Right atrium auricular region (tissue), 2 donors: ENCODE data around the gene GPC1. TPM values are rescaled to one million over a fixed set of nuclear protein-coding genes. Genes with fewer than 3 reads are reported as not detected.

ENCODE experiments used
- DNase-seq: peaks from one replicate; pipeline ENCODE4 v3.0.0-alpha.2; 2019; ENCODE audit warnings: low spot score
- H3K27ac ChIP-seq, 2 donors: fragments of 200-600 bp; sonication (generic); 1 replicate in 1 of 2; 2 replicates in 1 of 2; pipeline ENCODE4 v1.5.1; 2016 to 2019
- H3K27me3 ChIP-seq, 2 donors: fragments of 200-600 bp; sonication (generic); one replicate each; pipeline versions ENCODE4 v1.5.1 to v1.6.0; 2017 to 2019
- H3K36me3 ChIP-seq: fragments of 200-600 bp; sonication (generic); one replicate; pipeline ENCODE4 v1.5.1; 2016
- H3K4me1 ChIP-seq, 2 donors: fragments of 200-600 bp; sonication (generic); one replicate each; pipeline versions ENCODE4 v1.5.1 to v1.6.0; 2017 to 2019
- H3K4me3 ChIP-seq, 2 donors: fragments of 200-600 bp; sonication (generic); 1 replicate in 1 of 2; 2 replicates in 1 of 2; pipeline ENCODE4 v1.5.1; 2017 to 2019; ENCODE audit warnings: mild to moderate bottlenecking in 1 of 2, moderate library complexity in 1 of 2
- H3K9me3 ChIP-seq, 2 donors: fragments of 200-600 bp; sonication (generic); one replicate each; pipeline ENCODE4 v1.5.1; 2019
- CTCF ChIP-seq, 2 donors: fragments of 200-600 bp; sonication (generic); IDR thresholded peaks; one replicate each; pipeline ENCODE4 v1.5.1; 2019; ENCODE audit warnings: antibody characterized with exemption in 2 of 2
- total RNA-seq, 2 donors: library from RNA; depleted of rRNA; stranded (reverse); fragments of >200 nt; gene quantifications; one replicate each; pipeline ENCODE4 v1.1.0, GENCODE V29; 2016

The GPC1 gene
- total RNA-seq, 2 donors from 2014 or later = 77.4 to 103 TPM

- Histone ChIP-seq H3K27me3 (no peaks in the 10 kb centered on the region), H3K4me3 (no peak overlapping the region), H3K9me3 (no peaks in the 10 kb centered on the region), H3K36me3 (peaks cover 17% of the 10 kb centered on the region), H3K27ac (no peak overlapping the region), H3K4me1 (no peaks in the 10 kb centered on the region)
- TF ChIP-seq CTCF (IDR thresholded peaks at IDR 0.05) = no peak
- DNase-seq = no peak
Measured at GRCh38 chr2:240462707-240463273, 27.3 kb downstream of the GPC1 start.

GRCh38 chr2:240463274-240463865 is 27.9 kb downstream of the GPC1 start:
- Histone ChIP-seq H3K27me3 (no peaks in the 10 kb centered on the region), H3K4me1 (no peaks in the 10 kb centered on the region), H3K9me3 (no peaks in the 10 kb centered on the region), H3K27ac (no peak overlapping the region), H3K4me3 (no peak overlapping the region), H3K36me3 (peaks cover 17% of the 10 kb centered on the region)
- TF ChIP-seq CTCF (IDR thresholded peaks at IDR 0.05) = no peak
- peak; percentile 55 for DNase-seq

GRCh38 chr2:240463866-240464481 is 28.5 kb downstream of the GPC1 start:
- DNase-seq = peak; percentile 53
- H3K4me3 ChIP-seq = no peak overlapping the region
- no peaks in the 10 kb centered on the region for H3K4me1 ChIP-seq
- H3K27ac ChIP-seq = no peak overlapping the region
- H3K9me3 ChIP-seq = no peaks in the 10 kb centered on the region
- H3K36me3 ChIP-seq = peaks cover 17% of the 10 kb centered on the region
- H3K27me3 ChIP-seq = no peaks in the 10 kb centered on the region
- TF ChIP-seq CTCF (IDR thresholded peaks at IDR 0.05) = no peak

- no peak for TF ChIP-seq CTCF (IDR thresholded peaks at IDR 0.05)
- Histone ChIP-seq H3K27me3 (no peaks in the 10 kb centered on the region), H3K4me3 (no peak overlapping the region), H3K27ac (no peak overlapping the region), H3K9me3 (no peaks in the 10 kb centered on the region), H3K4me1 (no peaks in the 10 kb centered on the region), H3K36me3 (peaks cover 17% of the 10 kb centered on the region)
- peak; percentile 52 for DNase-seq
Measured at GRCh38 chr2:240464514-240465241, 29.2 kb downstream of the GPC1 start.

GRCh38 chr2:240465268-240465764 is 29.9 kb downstream of the GPC1 start:
- H3K4me3 ChIP-seq = no peak overlapping the region
- no peak for TF ChIP-seq CTCF (IDR thresholded peaks at IDR 0.05)
- DNase-seq = peak; percentile 43
- no peak overlapping the region for H3K27ac ChIP-seq
- no peaks in the 10 kb centered on the region for H3K4me1 ChIP-seq
- H3K36me3 ChIP-seq = peaks cover 17% of the 10 kb centered on the region
- no peaks in the 10 kb centered on the region for H3K27me3 ChIP-seq
- no peaks in the 10 kb centered on the region for H3K9me3 ChIP-seq
